ENCODE measurements around the gene RASSF8. TPM values are rescaled to one million over a fixed set of nuclear protein-coding genes. Genes with fewer than 3 reads are reported as not detected.

The RASSF8 gene
- total RNA-seq, 1 experiment from 2014 or later: 9.2 TPM

DNA sequence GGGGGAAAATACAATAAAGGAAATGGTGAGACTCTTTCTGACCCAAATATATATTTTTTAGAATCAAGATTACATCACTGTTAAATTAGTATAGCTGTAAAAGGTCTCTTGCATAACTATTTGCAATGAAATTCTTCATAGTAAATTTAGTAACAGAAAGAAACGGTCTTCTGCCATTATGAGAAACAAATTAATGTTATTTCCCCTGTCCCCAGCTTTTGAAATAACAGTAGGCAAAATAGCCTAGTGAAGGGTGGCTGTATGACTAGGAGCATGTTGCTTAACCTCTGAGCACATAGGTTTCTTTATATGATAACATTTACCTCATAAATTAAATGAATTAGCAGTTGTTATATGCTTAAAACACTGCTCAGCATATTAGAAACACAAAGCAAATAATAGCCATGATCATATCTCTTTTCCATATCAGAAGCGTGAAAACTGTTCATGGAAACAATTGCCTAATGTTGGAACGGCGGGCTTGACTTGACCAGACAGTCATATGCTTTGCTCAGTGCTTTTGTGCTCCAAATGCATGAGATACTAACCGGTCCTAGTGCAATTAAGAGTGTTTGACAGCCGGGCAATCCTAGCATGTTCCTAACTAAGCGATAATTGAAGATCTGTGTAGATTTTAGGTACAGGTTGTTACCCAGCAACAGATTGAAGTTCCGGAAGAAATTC, 142.3 kb downstream of the RASSF8 start:
- no peaks in the 10 kb centered on the region for H3K36me3 ChIP-seq (ENCODE audit: control insufficient read depth in 1 of 2, insufficient read depth in 2 of 2, low read length in 2 of 2)
- TF ChIP-seq YY1 (IDR thresholded peaks at IDR 0.05; ENCODE audit: extremely low read depth, insufficient replicate concordance, low read depth, low read length): no peak
- no peak for TF ChIP-seq TCF7L2 (IDR thresholded peaks at IDR 0.05; ENCODE audit: borderline replicate concordance, extremely low read depth, insufficient read depth, insufficient read length)
- no peak for TF ChIP-seq CEBPB (IDR thresholded peaks at IDR 0.05; ENCODE audit: low read depth)
- TF ChIP-seq SRF (IDR thresholded peaks at IDR 0.05; ENCODE audit: low read depth): no peak
- no peak for TF ChIP-seq MAX (IDR thresholded peaks at IDR 0.05)
- TF ChIP-seq EGR1 (IDR thresholded peaks at IDR 0.05; ENCODE audit: low read depth): no peak
- TF ChIP-seq CBX3 (IDR thresholded peaks at IDR 0.05; ENCODE audit: low read depth): no peak
- CTCF ChIA-PET: interaction anchor here (2.0 kb wide), 1 partner anchor 601 kb away, joined by 4 read pairs; no protein-coding TSS in a partner anchor
- H4K20me1 ChIP-seq (ENCODE audit: insufficient read depth): no peaks in the 10 kb centered on the region
- ATAC-seq (no peak), DNase-seq (ENCODE audit: low read depth, low spot score) (no peak)
- H3K9me3 ChIP-seq (ENCODE audit: control insufficient read depth in 1 of 2, insufficient read depth in 1 of 2, low read depth in 1 of 2, low read length in 2 of 2): no peaks in the 10 kb centered on the region
- H3K27ac ChIP-seq (ENCODE audit: low read depth, low read length): no peak overlapping the region
- no peak overlapping the region for H3K9ac ChIP-seq (ENCODE audit: low read length)
- H3K79me2 ChIP-seq (ENCODE audit: insufficient read depth, low read length): no peaks in the 10 kb centered on the region
- RAD21 ChIA-PET (ENCODE audit: low non-redundant PET in 1 of 2, low total read pairs in 2 of 2, uncharacterized antibody in 2 of 2, unreplicated experiment in 2 of 2): no interaction called here
- no peak overlapping the region for H2AFZ ChIP-seq (ENCODE audit: low read depth, low read length, poor library complexity, severe bottlenecking)
- H3K4me1 ChIP-seq (ENCODE audit: control insufficient read depth in 1 of 2, insufficient read depth in 2 of 2, low read length in 2 of 2): peaks cover 9 to 12% of the 10 kb centered on the region in 2 experiments; a peak in 3 of 4 replicates
- H3K9me2 ChIP-seq (ENCODE audit: insufficient read depth): no peaks in the 10 kb centered on the region
- POLR2A ChIA-PET: no interaction called here
- no peaks in the 10 kb centered on the region for H3K27me3 ChIP-seq (ENCODE audit: insufficient read depth, low read length)
- no TSS peak for BruUV-seq (replicated peaks)
- H3K4me3 ChIP-seq (replicated peaks in 1 of 2; ENCODE audit: low read depth in 1 of 2, low read length in 2 of 2): no peak overlapping the region
- no peak overlapping the region; the same call in 1 of the 2 replicates for H3K4me2 ChIP-seq (ENCODE audit: low read length)
- intact Hi-C loops (cut with micrococcal nuclease): no loop called here

DNA sequence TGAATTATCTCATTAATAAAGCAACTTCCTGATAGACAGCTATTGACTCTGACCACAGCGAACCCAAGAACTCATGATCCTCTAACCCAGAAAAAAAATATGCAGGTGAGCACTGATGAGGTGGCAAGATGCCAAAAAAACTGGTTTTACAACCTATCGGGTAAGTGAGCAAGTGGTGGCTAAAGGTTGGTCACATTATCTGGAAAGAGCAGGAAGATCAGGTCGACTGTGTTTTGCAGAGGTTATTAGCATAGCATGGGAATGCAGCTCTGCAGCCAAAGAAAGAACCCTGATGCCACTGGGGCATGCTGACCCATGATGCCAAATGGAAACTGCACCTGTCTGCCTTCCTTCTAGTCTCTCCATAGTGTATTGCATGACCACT, 142.9 kb downstream of the RASSF8 start:
- no peaks in the 10 kb centered on the region for H3K9me3 ChIP-seq (ENCODE audit: control insufficient read depth in 1 of 2, insufficient read depth in 1 of 2, low read depth in 1 of 2, low read length in 2 of 2)
- no peak overlapping the region for H2AFZ ChIP-seq (ENCODE audit: low read depth, low read length, poor library complexity, severe bottlenecking)
- H3K9me2 ChIP-seq (ENCODE audit: insufficient read depth): no peaks in the 10 kb centered on the region
- H3K4me2 ChIP-seq (ENCODE audit: low read length): no peak overlapping the region; the same call in 1 of the 2 replicates
- no peak overlapping the region for H3K4me3 ChIP-seq (replicated peaks in 1 of 2; ENCODE audit: low read depth in 1 of 2, low read length in 2 of 2)
- no peak overlapping the region for H3K9ac ChIP-seq (ENCODE audit: low read length)
- ChIA-PET POLR2A (no interaction called here), CTCF (interaction anchor here (2.0 kb wide), 1 partner anchor 600 kb away, joined by 4 read pairs; no protein-coding TSS in a partner anchor), RAD21 (ENCODE audit: low non-redundant PET in 1 of 2, low total read pairs in 2 of 2, uncharacterized antibody in 2 of 2, unreplicated experiment in 2 of 2) (no interaction called here)
- DNase-seq (ENCODE audit: low read depth, low spot score): no peak
- H3K4me1 ChIP-seq (ENCODE audit: control insufficient read depth in 1 of 2, insufficient read depth in 2 of 2, low read length in 2 of 2): peaks cover 9 to 12% of the 10 kb centered on the region in 2 experiments; a peak in 3 of 4 replicates
- H3K79me2 ChIP-seq (ENCODE audit: insufficient read depth, low read length): no peaks in the 10 kb centered on the region
- ATAC-seq: no peak
- TF ChIP-seq SP1 (IDR thresholded peaks at IDR 0.05; ENCODE audit: low read depth): no peak
- TF ChIP-seq POLR2AphosphoS5 (IDR thresholded peaks at IDR 0.05; ENCODE audit: low read depth, low read length): peak; percentile 23; the same call in 1 of the 2 replicates
- TF ChIP-seq, protein P1, sequence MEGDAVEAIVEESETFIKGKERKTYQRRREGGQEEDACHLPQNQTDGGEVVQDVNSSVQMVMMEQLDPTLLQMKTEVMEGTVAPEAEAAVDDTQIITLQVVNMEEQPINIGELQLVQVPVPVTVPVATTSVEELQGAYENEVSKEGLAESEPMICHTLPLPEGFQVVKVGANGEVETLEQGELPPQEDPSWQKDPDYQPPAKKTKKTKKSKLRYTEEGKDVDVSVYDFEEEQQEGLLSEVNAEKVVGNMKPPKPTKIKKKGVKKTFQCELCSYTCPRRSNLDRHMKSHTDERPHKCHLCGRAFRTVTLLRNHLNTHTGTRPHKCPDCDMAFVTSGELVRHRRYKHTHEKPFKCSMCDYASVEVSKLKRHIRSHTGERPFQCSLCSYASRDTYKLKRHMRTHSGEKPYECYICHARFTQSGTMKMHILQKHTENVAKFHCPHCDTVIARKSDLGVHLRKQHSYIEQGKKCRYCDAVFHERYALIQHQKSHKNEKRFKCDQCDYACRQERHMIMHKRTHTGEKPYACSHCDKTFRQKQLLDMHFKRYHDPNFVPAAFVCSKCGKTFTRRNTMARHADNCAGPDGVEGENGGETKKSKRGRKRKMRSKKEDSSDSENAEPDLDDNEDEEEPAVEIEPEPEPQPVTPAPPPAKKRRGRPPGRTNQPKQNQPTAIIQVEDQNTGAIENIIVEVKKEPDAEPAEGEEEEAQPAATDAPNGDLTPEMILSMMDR (IDR thresholded peaks at IDR 0.05 in 2 of 3, conservative IDR thresholded peaks at IDR 0.05 in 1 of 3; ENCODE audit: borderline replicate concordance in 1 of 3, insufficient read depth in 1 of 3, low read depth in 2 of 3, low read length in 2 of 3): no peak
- no peak for TF ChIP-seq RAD21 (IDR thresholded peaks at IDR 0.05; ENCODE audit: low read depth)
- TF ChIP-seq EZH2 (IDR thresholded peaks at IDR 0.05): no peak
- no peak for TF ChIP-seq YY1 (IDR thresholded peaks at IDR 0.05; ENCODE audit: extremely low read depth, insufficient replicate concordance, low read depth, low read length)
- TF ChIP-seq REST (IDR thresholded peaks at IDR 0.05; ENCODE audit: low read depth): no peak
- no peak for TF ChIP-seq SRF (IDR thresholded peaks at IDR 0.05; ENCODE audit: low read depth)
- intact Hi-C loops (cut with micrococcal nuclease): no loop called here
- no peaks in the 10 kb centered on the region for H3K36me3 ChIP-seq (ENCODE audit: control insufficient read depth in 1 of 2, insufficient read depth in 2 of 2, low read length in 2 of 2)
- H3K27me3 ChIP-seq (ENCODE audit: insufficient read depth, low read length): no peaks in the 10 kb centered on the region
- H4K20me1 ChIP-seq (ENCODE audit: insufficient read depth): no peaks in the 10 kb centered on the region
- H3K27ac ChIP-seq (ENCODE audit: low read depth, low read length): no peak overlapping the region
- BruUV-seq (replicated peaks): no TSS peak

Measured in HCT116 (cell line).